Testis (tissue), 3 donors: ENCODE measurements around the gene PBX1. TPM values are rescaled to one million over a fixed set of nuclear protein-coding genes. Genes with fewer than 3 reads are reported as not detected.

ENCODE experiments used
- DNase-seq: peaks from one replicate; pipeline ENCODE4 v3.0.0-alpha.2; 2019
- H3K27ac ChIP-seq, 2 donors: fragments of 200-600 bp; sonication (generic); one replicate each; pipeline ENCODE4 v1.5.1; 2019
- H3K27me3 ChIP-seq: fragments of 200-600 bp; sonication (generic); one replicate; pipeline ENCODE4 v1.5.1; 2019
- H3K36me3 ChIP-seq: fragments of 200-600 bp; sonication (generic); one replicate; pipeline ENCODE4 v1.5.1; 2017; ENCODE audit warnings: low read depth; ENCODE audit errors: missing control alignments
- H3K4me1 ChIP-seq: fragments of 200-600 bp; sonication (generic); one replicate; pipeline ENCODE4 v1.5.1; 2019
- H3K4me3 ChIP-seq, 2 donors: fragments of 200-600 bp; sonication (generic); one replicate each; pipeline ENCODE4 v1.5.1; 2017 to 2019
- H3K9me3 ChIP-seq: fragments of 200-600 bp; sonication (generic); one replicate; pipeline ENCODE4 v1.5.1; 2017
- POLR2A ChIP-seq: fragments of 450-650 bp; IDR thresholded peaks from one replicate; pipeline ENCODE4 v1.6.1; 2017; ENCODE audit warnings: antibody characterized with exemption, mild to moderate bottlenecking, moderate library complexity
- WGBS, 2 donors: methylation state at CpG; one replicate each; pipeline ENCODE4 v1.1.5; 2018; 5-methylcytosine and 5-hydroxymethylcytosine counted together
- intact Hi-C: fragments of 100-400 bp; cut with DNase I; formaldehyde crosslinking; loops from one replicate; pipeline ENCODE4 v1.15.1; 2023; ENCODE audit warnings: low total_unique reads
- polyA plus RNA-seq: library from polyadenylated mRNA; stranded (reverse); fragments of 350-450 nt; fragmentation: Illumina TruSeq; extraction: RNeasy Lipid Tissue Mini Kit (QIAGEN cat#74804); gene quantifications from one replicate; pipeline ENCODE4 v1.2.3, GENCODE V29; 2014; ENCODE audit warnings: low read depth, low replicate concordance; ENCODE audit not compliant: insufficient read depth
- total RNA-seq, 2 donors: library from RNA; depleted of rRNA; stranded (reverse); fragments of >200 nt; gene quantifications; one replicate each; pipeline ENCODE4 v1.2.3, GENCODE V29; 2016
- TF ChIP-seq, protein P1 (sequence below), 3 experiments: fragments of 450-650 bp in 2 of 3; fragments of 200-600 bp in 1 of 3; sonication (generic) in 1 of 3; IDR thresholded peaks; one replicate each; pipeline ENCODE4 v1.5.1; 2016 to 2019; ENCODE audit warnings: antibody characterized with exemption in 3 of 3, mild to moderate bottlenecking in 2 of 3, moderate library complexity in 1 of 3

Gene PBX1
- total and polyA plus RNA-seq, 3 donors from 2014 or later: 20.2 to 25.0 (median 20.3) TPM

GRCh38 chr1:164880199-164880598, 321.2 kb downstream of the PBX1 start:
- TF ChIP-seq, protein P1, sequence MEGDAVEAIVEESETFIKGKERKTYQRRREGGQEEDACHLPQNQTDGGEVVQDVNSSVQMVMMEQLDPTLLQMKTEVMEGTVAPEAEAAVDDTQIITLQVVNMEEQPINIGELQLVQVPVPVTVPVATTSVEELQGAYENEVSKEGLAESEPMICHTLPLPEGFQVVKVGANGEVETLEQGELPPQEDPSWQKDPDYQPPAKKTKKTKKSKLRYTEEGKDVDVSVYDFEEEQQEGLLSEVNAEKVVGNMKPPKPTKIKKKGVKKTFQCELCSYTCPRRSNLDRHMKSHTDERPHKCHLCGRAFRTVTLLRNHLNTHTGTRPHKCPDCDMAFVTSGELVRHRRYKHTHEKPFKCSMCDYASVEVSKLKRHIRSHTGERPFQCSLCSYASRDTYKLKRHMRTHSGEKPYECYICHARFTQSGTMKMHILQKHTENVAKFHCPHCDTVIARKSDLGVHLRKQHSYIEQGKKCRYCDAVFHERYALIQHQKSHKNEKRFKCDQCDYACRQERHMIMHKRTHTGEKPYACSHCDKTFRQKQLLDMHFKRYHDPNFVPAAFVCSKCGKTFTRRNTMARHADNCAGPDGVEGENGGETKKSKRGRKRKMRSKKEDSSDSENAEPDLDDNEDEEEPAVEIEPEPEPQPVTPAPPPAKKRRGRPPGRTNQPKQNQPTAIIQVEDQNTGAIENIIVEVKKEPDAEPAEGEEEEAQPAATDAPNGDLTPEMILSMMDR (IDR thresholded peaks at IDR 0.05): no peak
- H3K27ac ChIP-seq: no peak overlapping the region
- intact Hi-C loops: no loop called here
- H3K27me3 ChIP-seq: no peaks in the 10 kb centered on the region
- H3K4me1 ChIP-seq: no peaks in the 10 kb centered on the region
- H3K36me3 ChIP-seq: no peaks in the 10 kb centered on the region
- no peaks in the 10 kb centered on the region for H3K9me3 ChIP-seq
- 84 to 93% methylated on average over 3 of the region's 3 CpGs for WGBS, 2 donors
- no peak overlapping the region for H3K4me3 ChIP-seq
- no peak for DNase-seq

- TF ChIP-seq, protein P1 (IDR thresholded peaks at IDR 0.05): no peak
- TF ChIP-seq POLR2A: no peak
- Histone ChIP-seq H3K27me3 (no peaks in the 10 kb centered on the region), H3K4me3 (no peak overlapping the region), H3K27ac (no peak overlapping the region), H3K36me3 (no peaks in the 10 kb centered on the region), H3K4me1 (no peaks in the 10 kb centered on the region), H3K9me3 (no peaks in the 10 kb centered on the region)
- intact Hi-C loops: no loop called here
- whole genome bisulfite sequencing, 2 donors: 88 to 92% methylated on average over 2 of the region's 2 CpGs
- no peak for DNase-seq
These were observed 321.7 kb downstream of the PBX1 start for GRCh38 chr1:164880644-164881043.

GRCh38 chr1:164885311-164885710, 326.3 kb downstream of the PBX1 start:
- Histone ChIP-seq H3K4me3 (no peak overlapping the region), H3K4me1 (no peaks in the 10 kb centered on the region), H3K36me3 (no peaks in the 10 kb centered on the region), H3K27me3 (no peaks in the 10 kb centered on the region), H3K27ac (no peak overlapping the region), H3K9me3 (no peaks in the 10 kb centered on the region)
- intact Hi-C loops: no loop called here
- no peak for DNase-seq
- 89 to 96% methylated on average over 4 of the region's 4 CpGs for WGBS, 2 donors
- no peak for TF ChIP-seq POLR2A
- TF ChIP-seq, protein P1 (IDR thresholded peaks at IDR 0.05): no peak

DNA sequence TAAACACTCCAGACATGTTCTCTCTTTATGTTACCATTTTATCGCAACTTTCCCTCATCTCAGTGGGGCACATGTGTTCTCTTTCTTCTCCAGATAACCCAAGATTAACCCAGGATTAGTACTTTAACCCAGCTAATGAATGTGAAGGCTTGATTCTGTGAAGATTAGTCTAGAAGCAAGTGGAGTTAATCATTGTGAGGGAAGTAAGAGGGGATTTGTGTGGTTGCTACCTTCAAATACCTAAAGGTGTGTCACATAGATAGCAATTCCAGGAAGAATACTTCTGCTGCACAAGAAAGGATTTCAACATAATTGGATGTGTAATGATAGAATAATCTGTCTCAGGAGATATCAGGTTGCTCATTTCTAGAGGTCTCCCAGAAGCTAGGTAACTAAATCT, 327.1 kb downstream of the PBX1 start:
- 86 to 93% methylated on average over 1 of the region's 1 CpG for WGBS, 2 donors
- H3K27ac ChIP-seq: no peak overlapping the region
- H3K4me1 ChIP-seq: no peaks in the 10 kb centered on the region
- H3K36me3 ChIP-seq: no peaks in the 10 kb centered on the region
- no peaks in the 10 kb centered on the region for H3K27me3 ChIP-seq
- TF ChIP-seq POLR2A: no peak
- TF ChIP-seq, protein P1 (IDR thresholded peaks at IDR 0.05): no peak
- no peak overlapping the region for H3K4me3 ChIP-seq
- intact Hi-C loops: no loop called here
- H3K9me3 ChIP-seq: no peaks in the 10 kb centered on the region
- DNase-seq: no peak

DNA sequence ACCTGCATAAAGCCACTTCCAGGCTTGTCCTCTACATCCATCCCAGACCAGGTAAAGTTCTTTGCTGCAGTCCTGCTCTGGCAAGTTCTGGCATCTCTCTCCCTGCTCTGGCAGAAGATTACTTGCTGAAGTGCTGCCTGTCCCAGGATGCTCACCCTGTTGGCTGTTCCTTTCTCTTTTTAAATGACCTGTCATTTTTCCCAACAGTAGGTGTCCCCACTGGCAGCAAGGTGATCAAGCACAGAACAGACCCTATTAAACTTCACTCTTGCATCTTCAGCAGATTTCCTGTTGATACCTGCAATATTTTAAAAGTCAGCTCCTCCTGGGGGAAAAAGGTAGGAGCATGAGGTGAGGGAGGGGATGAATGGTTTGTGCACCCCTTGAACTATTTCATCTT, 332.6 kb downstream of the PBX1 start:
- Histone ChIP-seq H3K27ac (no peak overlapping the region), H3K4me1 (no peaks in the 10 kb centered on the region), H3K36me3 (no peaks in the 10 kb centered on the region), H3K9me3 (no peaks in the 10 kb centered on the region), H3K4me3 (no peak overlapping the region), H3K27me3 (no peaks in the 10 kb centered on the region)
- TF ChIP-seq, protein P1 (IDR thresholded peaks at IDR 0.05): no peak
- no peak for TF ChIP-seq POLR2A
- no peak for DNase-seq
- intact Hi-C loops: no loop called here
